Measurements from ENCODE around the gene INHBB.

Gene INHBB

DNA sequence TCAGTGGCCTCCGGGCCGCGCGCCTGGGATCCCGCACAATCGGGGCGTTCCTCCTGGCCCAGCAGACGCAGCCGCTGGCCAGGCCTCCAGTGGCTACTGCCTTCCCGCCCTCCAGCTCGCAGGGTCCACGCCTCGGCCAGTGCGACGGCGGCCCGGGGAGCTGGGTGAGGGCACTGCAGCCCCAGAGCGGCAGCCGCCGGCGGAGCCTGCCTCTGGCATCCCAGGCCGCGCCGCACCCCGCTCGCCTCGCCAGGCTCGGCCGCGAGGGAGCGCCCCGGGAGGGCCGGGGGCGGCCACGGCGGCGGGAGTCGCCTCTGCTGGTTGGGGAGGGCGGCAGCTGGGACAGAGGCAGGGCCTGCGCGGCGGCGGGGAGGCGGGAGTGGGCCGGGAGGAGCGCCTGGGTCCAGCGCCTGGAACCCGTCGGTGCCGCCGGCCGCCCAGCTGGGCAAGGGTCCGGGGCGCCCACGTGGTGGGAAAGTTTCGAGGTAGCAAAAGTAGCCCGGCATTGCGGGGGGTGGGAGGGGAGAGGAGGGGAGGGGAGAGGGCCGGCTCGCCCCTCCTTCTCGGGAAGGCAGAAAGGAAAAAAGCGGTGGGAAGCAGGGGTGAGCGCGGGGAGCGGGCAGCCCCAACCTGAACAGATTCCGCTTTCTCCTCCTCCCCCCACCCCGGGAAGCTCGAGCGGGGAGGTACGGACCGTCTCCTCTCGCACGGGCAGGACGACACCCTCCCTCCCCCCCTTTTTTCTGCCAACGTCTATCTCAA, 1.5 kb upstream of the INHBB start:
- H3K27me3 ChIP-seq (replicated peaks), result peaks cover 63% of the 10 kb centered on the region
- DNase-seq, result no peak
- TF ChIP-seq, protein P1, sequence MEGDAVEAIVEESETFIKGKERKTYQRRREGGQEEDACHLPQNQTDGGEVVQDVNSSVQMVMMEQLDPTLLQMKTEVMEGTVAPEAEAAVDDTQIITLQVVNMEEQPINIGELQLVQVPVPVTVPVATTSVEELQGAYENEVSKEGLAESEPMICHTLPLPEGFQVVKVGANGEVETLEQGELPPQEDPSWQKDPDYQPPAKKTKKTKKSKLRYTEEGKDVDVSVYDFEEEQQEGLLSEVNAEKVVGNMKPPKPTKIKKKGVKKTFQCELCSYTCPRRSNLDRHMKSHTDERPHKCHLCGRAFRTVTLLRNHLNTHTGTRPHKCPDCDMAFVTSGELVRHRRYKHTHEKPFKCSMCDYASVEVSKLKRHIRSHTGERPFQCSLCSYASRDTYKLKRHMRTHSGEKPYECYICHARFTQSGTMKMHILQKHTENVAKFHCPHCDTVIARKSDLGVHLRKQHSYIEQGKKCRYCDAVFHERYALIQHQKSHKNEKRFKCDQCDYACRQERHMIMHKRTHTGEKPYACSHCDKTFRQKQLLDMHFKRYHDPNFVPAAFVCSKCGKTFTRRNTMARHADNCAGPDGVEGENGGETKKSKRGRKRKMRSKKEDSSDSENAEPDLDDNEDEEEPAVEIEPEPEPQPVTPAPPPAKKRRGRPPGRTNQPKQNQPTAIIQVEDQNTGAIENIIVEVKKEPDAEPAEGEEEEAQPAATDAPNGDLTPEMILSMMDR (IDR thresholded peaks at IDR 0.05; ENCODE audit: low read depth, low read length, missing control alignments), result no peak
- in situ Hi-C loops (cut with HindIII; ENCODE audit: low pct_ligation_motif_present, low sequenced_read_pairs), result no loop called here
- no peaks in the 10 kb centered on the region for H3K36me3 ChIP-seq (replicated peaks)
- H3K4me3 ChIP-seq (ENCODE audit: low read depth, low read length), result peak overlapping the region; percentile 22
- no peak overlapping the region for H3K27ac ChIP-seq

DNA sequence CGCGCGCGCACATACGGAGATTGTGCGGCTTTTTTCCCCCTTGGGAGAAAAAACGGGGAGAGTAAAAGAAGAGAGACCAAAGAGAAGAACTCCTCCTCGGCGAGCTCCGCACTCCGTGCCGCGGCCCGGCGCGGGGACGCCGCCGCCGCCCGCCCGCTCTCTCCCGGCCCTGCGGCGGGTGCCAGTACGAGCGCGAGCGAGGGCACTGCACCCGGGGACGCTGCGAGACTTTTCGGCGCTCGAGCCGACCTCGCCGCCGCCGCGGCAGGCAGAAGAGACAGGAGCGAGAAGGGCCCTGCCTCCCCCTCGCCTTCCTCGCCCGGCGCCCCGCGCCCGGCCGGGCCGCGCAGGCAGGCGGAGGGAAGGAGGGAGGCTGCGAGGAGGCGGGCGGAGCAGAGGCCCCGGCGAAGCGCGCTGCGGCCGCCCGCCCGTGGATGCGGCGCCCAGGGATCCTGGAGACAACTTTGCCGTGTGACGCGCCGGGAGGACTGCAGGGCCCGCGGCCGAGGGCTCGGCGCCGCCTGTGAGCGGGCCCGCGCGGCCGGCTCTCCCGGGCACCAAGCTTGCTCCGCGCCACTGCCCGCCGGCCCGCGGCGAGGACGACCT, 857 bp upstream of the INHBB start:
- in situ Hi-C loops (cut with HindIII; ENCODE audit: low pct_ligation_motif_present, low sequenced_read_pairs), result no loop called here
- H3K27me3 ChIP-seq (replicated peaks), result peaks cover 68% of the 10 kb centered on the region
- TF ChIP-seq, protein P1 (IDR thresholded peaks at IDR 0.05; ENCODE audit: low read depth, low read length, missing control alignments), result no peak
- no peak for DNase-seq
- no peaks in the 10 kb centered on the region for H3K36me3 ChIP-seq (replicated peaks)
- H3K4me3 ChIP-seq (ENCODE audit: low read depth, low read length), result peak overlapping the region; percentile 22
- no peak overlapping the region for H3K27ac ChIP-seq

DNA sequence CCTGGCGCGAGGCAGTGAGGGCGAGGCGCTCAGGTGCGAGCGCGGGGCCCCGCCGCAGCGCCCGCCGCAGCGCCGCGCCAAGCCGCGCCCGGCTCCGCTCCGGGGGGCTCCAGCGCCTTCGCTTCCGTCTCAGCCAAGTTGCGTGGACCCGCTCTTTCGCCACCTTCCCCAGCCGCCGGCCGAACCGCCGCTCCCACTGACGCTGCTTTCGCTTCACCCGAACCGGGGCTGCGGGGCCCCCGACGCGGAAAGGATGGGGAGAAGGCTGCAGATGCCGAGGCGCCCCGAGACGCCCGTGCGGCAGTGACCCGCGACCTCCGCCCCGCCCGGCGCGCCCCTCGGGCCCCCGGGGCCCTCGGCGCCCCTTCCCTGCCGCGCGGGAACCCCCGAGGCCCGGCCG, 328 bp upstream of the INHBB start:
- TF ChIP-seq, protein P1 (IDR thresholded peaks at IDR 0.05; ENCODE audit: low read depth, low read length, missing control alignments), result no peak
- Histone ChIP-seq H3K36me3 (replicated peaks) (no peaks in the 10 kb centered on the region), H3K27ac (no peak overlapping the region), H3K4me3 (ENCODE audit: low read depth, low read length) (peak overlapping the region; percentile 37), H3K27me3 (replicated peaks) (peaks cover 71% of the 10 kb centered on the region)
- DNase-seq, result no peak
- in situ Hi-C loops (cut with HindIII; ENCODE audit: low pct_ligation_motif_present, low sequenced_read_pairs), result no loop called here

DNA sequence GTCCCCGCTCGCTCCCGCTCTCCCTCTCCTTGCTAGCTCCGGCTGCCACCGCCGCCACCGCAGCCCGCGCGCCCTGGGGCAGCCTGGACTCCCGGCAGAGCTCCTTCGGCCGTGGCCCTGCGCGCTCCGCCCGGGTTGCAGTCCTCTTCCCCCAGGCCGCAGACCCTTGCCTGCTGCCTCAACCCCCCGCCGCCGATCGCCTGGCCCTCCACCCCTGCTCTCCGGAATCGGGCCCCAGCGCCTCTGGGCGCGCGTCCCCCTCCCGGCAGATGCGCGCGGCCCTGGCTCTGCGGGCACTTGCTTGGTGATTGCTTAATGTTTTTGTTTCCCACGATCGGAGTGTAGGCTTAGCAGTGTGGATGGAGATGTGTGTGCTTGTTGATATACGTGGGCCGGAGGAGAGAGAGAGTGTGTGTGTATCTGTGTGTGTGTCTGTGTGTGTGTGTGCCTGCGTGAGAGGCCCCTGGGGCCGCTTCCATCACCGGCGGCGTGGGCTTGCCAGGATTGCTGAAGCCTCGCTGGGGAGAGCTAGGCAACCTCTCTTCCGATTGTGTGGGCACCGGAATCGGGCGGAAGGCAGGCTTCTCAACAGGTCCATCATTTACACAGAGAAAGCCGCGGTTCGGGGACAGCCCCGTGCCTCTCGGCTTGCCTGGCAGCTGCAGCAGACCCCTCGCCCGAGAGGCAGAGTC, 877 bp downstream of the INHBB start:
- peak; percentile 28 for DNase-seq
- Histone ChIP-seq H3K27ac (no peak overlapping the region), H3K27me3 (replicated peaks) (peaks cover 71% of the 10 kb centered on the region), H3K36me3 (replicated peaks) (no peaks in the 10 kb centered on the region), H3K4me3 (ENCODE audit: low read depth, low read length) (peak overlapping the region; percentile 5)
- in situ Hi-C loops (cut with HindIII; ENCODE audit: low pct_ligation_motif_present, low sequenced_read_pairs), result no loop called here
- TF ChIP-seq, protein P1 (IDR thresholded peaks at IDR 0.05; ENCODE audit: low read depth, low read length, missing control alignments), result no peak

DNA sequence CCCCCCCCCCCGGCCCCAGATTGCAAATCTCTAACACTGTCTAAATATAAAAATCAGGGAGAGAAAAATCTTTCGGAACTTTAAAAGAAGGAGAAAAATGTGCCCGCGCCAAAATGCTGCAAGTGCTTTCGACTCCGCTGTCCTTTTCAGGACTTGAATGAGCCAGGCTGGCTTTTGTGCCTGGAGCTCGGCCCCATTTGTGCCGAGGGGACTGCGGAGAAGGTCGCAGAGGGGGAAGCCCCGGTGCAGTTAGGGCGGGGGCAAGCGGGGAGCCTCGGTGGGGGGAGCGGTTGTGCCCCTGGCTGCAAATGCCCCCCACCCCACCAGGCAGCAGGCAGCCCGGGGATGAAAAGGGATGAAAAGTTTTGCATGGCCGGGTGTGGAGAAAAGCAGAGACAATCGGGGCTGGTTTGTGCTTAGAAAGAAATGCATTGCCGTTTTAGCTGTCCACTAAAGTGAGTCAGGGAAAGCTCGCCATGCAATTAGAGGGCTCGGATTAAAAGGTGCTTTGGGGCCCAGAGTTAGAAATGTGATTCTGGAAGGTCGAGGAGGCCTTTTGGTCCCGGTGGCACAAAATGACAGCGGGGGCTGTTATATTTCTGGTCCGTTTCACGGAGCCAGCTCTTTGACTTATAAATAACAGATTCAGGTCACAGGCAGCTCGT, 1.6 kb downstream of the INHBB start:
- H3K27ac ChIP-seq, result no peak overlapping the region
- in situ Hi-C loops (cut with HindIII; ENCODE audit: low pct_ligation_motif_present, low sequenced_read_pairs), result no loop called here
- TF ChIP-seq, protein P1 (IDR thresholded peaks at IDR 0.05; ENCODE audit: low read depth, low read length, missing control alignments), result no peak
- H3K36me3 ChIP-seq (replicated peaks), result no peaks in the 10 kb centered on the region
- no peak overlapping the region for H3K4me3 ChIP-seq (ENCODE audit: low read depth, low read length)
- DNase-seq, result no peak
- peaks cover 67% of the 10 kb centered on the region for H3K27me3 ChIP-seq (replicated peaks)
